GM21360 (cell line): Measurements from ENCODE around the gene DNMT3B.
"Not testable (repeated sequence)": the region's sequence is repeated elsewhere in the genome, so short reads cannot be mapped to it uniquely, and the experiment has no call there.

Experiments
- ATAC-seq: cut with Tn5 transposase; IDR thresholded peaks from one replicate; pipeline ENCODE4 v1.9.1; 2021; ENCODE audit warnings: mild to moderate bottlenecking, moderate library complexity; ENCODE audit not compliant: unreplicated experiment

Gene DNMT3B

GRCh38 chr20:32761831-32762753, at the start of gene DNMT3B:
Gene DNMT3B, plus strand, starts transcription at chr20:32762385. Its CDS starts 17,939 bp downstream, at chr20:32780324.
- ATAC-seq = peak; percentile 46

DNA sequence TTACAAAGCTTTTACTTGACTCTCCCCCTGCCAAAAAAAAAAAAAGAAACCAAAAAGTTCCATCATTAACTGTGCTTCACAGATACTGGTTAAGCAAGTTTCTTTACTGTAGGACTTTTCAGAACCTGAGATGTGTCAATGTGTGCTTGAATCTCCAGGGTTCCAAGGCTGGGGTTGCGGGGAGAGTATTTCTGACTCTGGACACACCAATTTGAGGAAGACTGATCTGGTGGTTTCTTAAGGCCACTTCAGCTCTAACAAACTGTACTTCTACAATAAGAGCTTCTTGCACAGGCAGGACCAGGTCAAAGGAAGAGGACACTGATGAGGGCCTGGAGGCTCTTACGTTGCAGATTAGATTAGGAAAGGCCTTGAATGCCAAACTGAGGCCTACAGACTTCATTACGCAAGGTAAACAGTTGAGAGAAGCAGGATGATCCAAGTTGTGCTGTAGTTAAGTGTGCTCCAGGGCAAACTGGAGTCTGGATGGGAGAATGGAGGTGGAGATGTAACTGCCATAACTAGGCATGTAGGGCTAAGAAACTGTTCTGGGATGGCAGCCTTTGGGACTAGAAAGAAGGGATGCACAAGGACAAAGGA, 43.3 kb upstream of the DNMT3B start:
- ATAC-seq = no peak

DNA sequence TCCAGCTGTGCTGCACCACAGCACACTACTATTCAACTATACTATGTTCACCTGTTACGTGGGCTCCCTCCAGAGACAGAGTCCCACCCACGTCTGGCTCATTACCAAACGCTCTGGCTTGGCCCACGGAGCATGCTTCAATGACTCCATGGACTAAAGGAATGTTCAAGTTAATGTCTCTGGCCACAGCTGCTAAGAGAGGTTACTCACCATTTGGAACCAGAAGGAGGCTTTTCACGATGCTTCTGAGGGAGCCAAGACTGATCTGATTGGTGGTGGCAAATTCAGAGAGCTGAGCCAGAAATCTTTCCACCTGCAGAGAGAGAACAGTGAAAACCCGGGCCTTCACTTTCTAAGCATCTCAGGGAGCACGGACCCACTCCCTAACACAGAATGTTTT, 34.5 kb upstream of the DNMT3B start:
- no peak for ATAC-seq

GRCh38 chr20:32728435-32728834, 33.8 kb upstream of the DNMT3B start:
- ATAC-seq = not testable (repeated sequence)

GRCh38 chr20:32729334-32729733, 32.9 kb upstream of the DNMT3B start:
- not testable (repeated sequence) for ATAC-seq

- no peak for ATAC-seq
These were observed 30.3 kb upstream of the DNMT3B start for GRCh38 chr20:32731882-32732266.

DNA sequence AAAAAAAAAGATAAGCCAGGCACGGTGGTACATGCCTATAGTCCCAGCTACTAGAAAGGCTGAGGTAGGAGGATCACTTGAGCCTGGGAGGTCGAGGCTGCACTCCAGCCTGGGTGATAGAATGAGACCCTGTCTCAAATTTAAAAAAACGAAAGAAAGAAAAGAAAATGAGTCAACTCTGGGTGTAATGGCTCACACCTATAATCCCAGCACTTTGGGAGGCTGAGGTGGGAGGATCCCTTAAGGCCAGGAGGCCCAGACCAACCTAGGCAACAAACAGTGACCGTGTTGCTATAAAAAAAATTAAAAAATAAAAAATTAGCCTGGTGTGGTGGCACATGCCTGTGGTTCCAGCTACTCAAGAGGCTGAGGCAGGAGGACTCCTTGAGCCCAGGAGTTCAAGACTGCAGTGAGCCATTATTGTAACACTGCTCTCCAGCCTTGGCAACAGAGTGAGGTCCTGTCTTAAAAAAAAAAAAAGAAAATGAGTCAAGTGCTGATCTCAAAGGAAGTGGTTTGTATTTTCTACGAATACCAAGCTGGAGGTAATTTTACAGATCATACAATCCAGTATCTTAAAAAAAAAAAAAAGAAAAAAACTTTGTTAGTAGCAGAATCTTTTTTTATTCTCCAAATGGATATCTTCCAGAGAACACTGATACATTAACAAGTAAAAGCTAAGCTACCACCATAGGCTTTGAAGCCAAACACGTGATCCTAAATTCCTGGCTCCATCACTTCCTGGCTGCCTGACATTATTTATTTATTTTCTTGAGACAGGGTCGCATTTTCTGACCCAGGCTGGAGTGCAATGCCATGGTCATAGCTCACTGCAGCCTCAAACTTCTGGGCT, 24.6 kb upstream of the DNMT3B start:
- no peak for ATAC-seq

DNA sequence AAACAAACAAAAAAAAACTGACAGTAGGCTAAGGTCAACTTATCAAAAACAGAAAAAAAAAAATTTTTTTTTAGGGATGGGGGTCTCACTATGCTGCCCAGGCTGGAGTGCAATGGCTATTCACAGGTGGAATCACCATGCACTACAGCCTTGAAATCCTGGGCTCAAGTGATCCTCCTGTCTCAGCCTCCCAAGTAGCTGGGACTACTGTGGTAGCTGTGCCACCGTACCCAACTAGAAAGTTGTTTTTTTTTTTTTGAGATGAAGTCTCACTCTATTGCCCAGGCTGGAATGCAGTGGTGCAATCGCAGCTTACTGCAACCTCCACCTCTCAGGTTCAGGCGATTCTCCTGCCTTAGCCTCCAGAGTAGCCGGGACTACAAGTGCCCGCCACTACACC, 21.0 kb upstream of the DNMT3B start:
- ATAC-seq = no peak

GRCh38 chr20:32742322-32743236, 19.6 kb upstream of the DNMT3B start:
- ATAC-seq = no peak

- peak; percentile 62 for ATAC-seq
These were observed 18.7 kb upstream of the DNMT3B start, which contains the start of gene COMMD7 for GRCh38 chr20:32743237-32744112. Gene COMMD7, minus strand, starts transcription at chr20:32743467. Its CDS starts 76 bp downstream, at chr20:32743391.

DNA sequence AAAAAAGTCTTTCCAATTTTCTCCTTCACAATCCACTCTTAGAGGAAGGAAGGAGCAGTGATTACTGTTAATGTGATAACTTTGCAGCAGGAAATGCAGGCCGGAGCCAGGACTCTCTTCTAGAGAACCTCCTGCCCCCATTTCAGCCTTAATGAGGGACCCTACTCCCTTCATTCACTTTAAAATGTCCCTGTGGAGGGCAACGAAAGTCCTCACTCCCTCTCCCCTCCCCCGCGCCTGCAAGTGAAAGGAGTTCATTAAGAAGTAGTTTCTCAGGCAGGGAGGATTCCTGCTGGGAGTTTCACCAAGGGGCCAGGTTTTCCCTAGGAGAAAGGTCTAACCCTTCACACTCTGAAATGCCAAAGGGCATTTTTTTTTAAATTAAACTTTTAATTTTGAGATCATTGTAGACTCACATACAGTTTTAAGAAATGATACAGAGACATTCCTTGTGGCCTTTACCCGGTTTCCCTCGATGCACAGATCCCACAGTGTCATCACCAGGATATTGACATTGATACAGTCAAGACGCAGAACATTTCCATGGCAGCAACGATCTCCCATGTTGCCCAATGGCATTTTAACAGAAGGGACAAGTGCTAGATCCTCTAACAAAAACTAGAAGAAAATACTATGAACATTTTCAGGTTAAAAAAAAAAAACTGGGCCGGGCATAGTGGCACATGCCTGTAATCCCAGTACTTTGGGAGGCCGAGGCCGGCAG, 12.1 kb upstream of the DNMT3B start:
- ATAC-seq = no peak

GRCh38 chr20:32751293-32751692, 10.9 kb upstream of the DNMT3B start:
- no peak for ATAC-seq

GRCh38 chr20:32751702-32752457, 10.3 kb upstream of the DNMT3B start:
- ATAC-seq = no peak

DNA sequence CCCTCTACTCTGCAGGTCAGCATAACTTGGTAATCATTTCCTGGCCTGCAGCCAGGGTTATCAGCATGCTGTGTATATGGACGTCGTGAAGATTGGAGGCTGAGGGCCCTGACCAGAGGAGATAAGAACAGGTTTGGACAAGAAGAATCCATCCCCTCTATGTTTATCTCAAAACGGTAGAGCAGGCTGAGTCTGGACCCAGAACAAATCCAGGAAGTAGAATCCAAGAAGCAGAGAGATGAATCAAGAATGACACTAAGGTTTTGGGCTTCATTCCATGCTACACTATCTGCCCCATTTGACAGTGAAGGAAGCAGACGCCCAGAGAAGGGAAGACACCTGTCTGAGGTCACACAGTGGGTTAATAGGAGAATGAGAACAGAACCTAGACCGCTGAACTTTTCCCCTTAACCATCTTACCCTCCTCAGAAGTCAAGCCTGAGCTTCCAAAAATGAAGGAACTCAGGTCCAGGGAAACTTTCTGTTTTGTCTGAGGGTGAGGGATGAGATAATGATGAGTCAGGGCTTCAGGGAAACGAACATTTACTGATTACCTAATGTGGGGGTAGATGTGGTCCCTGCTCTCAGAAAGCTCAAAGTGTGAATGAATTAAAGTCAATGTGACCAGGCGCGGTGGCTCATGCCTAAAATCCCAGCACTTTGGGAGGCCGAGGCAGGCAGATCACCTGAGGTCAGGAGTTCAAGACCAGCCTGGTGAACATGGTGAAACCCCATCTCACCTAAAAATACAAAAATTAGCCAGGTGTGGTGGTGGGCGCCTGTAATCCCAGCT, 9.5 kb upstream of the DNMT3B start:
- no peak for ATAC-seq

GRCh38 chr20:32753731-32754130, 8.5 kb upstream of the DNMT3B start:
- no peak for ATAC-seq

DNA sequence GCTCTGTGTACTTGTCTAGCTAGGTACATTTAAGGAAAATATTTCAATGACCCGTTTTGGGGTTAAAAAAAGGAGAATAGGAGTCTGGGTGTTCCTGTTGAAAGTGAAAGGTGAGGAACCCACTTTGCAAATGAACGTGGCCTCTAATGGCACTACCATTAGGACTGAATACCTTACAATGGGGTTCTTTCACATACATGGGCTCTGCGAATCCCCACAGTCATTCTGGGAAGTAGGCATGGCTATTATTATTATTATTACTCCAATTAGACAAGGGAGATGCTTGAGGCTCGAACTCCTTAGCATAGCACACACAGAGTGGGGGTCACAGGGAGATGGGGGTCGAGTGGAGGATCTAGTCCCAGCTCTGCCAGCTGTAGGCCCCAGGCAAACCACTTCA, 6.0 kb upstream of the DNMT3B start:
- ATAC-seq = no peak

- ATAC-seq = no peak
These were observed 761 bp upstream of the DNMT3B start for GRCh38 chr20:32761417-32761830.
